Measurements from ENCODE around the gene SERPINA5.

DNA sequence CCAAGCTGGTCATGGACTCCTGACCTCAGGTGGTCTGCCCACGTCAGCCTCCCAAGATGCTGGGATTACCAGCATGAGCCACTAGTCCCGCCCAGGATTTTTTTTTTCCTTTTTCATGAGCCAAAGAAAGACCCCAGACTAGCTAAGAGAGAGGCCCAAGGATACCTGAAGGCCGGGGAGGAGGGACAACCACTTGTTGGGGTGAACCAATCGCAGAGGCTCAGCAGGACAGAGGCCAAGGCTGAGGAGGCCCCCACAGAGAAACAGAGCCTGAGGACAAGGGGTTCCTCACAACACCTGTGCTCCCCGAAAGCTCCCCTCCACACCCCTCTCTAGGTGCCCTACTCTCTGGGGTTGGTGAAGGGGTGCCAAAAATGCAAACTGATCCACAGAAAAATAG, 30.0 kb downstream of the SERPINA5 start:
- TF ChIP-seq, protein P1, sequence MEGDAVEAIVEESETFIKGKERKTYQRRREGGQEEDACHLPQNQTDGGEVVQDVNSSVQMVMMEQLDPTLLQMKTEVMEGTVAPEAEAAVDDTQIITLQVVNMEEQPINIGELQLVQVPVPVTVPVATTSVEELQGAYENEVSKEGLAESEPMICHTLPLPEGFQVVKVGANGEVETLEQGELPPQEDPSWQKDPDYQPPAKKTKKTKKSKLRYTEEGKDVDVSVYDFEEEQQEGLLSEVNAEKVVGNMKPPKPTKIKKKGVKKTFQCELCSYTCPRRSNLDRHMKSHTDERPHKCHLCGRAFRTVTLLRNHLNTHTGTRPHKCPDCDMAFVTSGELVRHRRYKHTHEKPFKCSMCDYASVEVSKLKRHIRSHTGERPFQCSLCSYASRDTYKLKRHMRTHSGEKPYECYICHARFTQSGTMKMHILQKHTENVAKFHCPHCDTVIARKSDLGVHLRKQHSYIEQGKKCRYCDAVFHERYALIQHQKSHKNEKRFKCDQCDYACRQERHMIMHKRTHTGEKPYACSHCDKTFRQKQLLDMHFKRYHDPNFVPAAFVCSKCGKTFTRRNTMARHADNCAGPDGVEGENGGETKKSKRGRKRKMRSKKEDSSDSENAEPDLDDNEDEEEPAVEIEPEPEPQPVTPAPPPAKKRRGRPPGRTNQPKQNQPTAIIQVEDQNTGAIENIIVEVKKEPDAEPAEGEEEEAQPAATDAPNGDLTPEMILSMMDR (IDR thresholded peaks at IDR 0.05) = no peak
- TF ChIP-seq POLR2A (IDR thresholded peaks at IDR 0.05) = no peak
- TF ChIP-seq POLR2AphosphoS5 (IDR thresholded peaks at IDR 0.05) = no peak
- no peak for TF ChIP-seq EP300 (IDR thresholded peaks at IDR 0.05)

Measured in gastroesophageal sphincter (tissue), 3 donors.